GM23338 (cell line): ENCODE measurements around the gene TMCC1. TPM values are rescaled to one million over a fixed set of nuclear protein-coding genes. Genes with fewer than 3 reads are reported as not detected.

Experiments
- ATAC-seq: fragments of 200-7000 bp; cut with Tn5 transposase; 3 replicates; pipeline ENCODE4 v1.9.1; 2020
- DNase-seq: peaks from one replicate; pipeline ENCODE4 v3.0.0-alpha.2; 2015; ENCODE audit warnings: low spot score
- H2AFZ ChIP-seq: fragments of 200-600 bp; sonication (generic); 2 replicates; pipeline ENCODE4 v1.8.0; 2016; ENCODE audit warnings: antibody characterized with exemption, mild to moderate bottlenecking, moderate library complexity
- H3F3A ChIP-seq: fragments of 200-600 bp; sonication (generic); replicated peaks from 2 replicates; pipeline ENCODE4 v1.8.0; 2017; ENCODE audit warnings: antibody characterized with exemption, mixed run types, low read depth
- H3K27ac ChIP-seq: fragments of 200-600 bp; sonication (generic); 2 replicates; pipeline ENCODE4 v1.6.1; 2016; ENCODE audit warnings: low read depth
- H3K27me3 ChIP-seq: fragments of 200-600 bp; sonication (generic); 2 replicates; pipeline ENCODE4 v1.8.0; 2016; ENCODE audit warnings: mild to moderate bottlenecking, mixed run types, moderate library complexity; ENCODE audit not compliant: insufficient read depth
- H3K36me3 ChIP-seq: fragments of 200-600 bp; sonication (generic); 2 replicates; pipeline ENCODE4 v1.8.0; 2016; ENCODE audit warnings: mild to moderate bottlenecking; ENCODE audit not compliant: insufficient read depth
- H3K4me1 ChIP-seq: fragments of 200-600 bp; sonication (generic); 2 replicates; pipeline ENCODE4 v1.8.0; 2016; ENCODE audit warnings: mild to moderate bottlenecking, moderate library complexity; ENCODE audit not compliant: insufficient read depth
- H3K4me2 ChIP-seq: fragments of 200-600 bp; sonication (generic); 2 replicates; pipeline ENCODE4 v1.7.1; 2017; ENCODE audit warnings: mixed run types
- H3K4me3 ChIP-seq: fragments of 200-600 bp; sonication (generic); 2 replicates; pipeline ENCODE4 v1.6.1; 2016; ENCODE audit warnings: mixed run types
- H3K79me2 ChIP-seq: fragments of 200-600 bp; sonication (generic); replicated peaks from 2 replicates; pipeline ENCODE4 v1.8.0; 2017; ENCODE audit warnings: mild to moderate bottlenecking; ENCODE audit not compliant: insufficient read depth
- H3K9me2 ChIP-seq: fragments of 200-600 bp; sonication (generic); 2 replicates; pipeline ENCODE4 v1.8.0; 2017; ENCODE audit not compliant: insufficient read depth
- H4K20me1 ChIP-seq: fragments of 200-600 bp; sonication (generic); replicated peaks from 2 replicates; pipeline ENCODE4 v1.8.0; 2017; ENCODE audit warnings: mild to moderate bottlenecking; ENCODE audit not compliant: insufficient read depth
- H3K27ac Mint-ChIP-seq: 2 replicates; pipeline ENCODE4 v1.8.0; 2020; ENCODE audit warnings: inconsistent platforms, mild to moderate bottlenecking, moderate library complexity, mixed read lengths
- H3K27me3 Mint-ChIP-seq: 3 replicates; pipeline ENCODE4 v1.8.0; 2022; ENCODE audit warnings: low read depth, mild to moderate bottlenecking, moderate library complexity, mixed read lengths, inconsistent platforms; ENCODE audit not compliant: insufficient read depth, poor library complexity
- H3K36me3 Mint-ChIP-seq: 3 replicates; pipeline ENCODE4 v1.8.0; 2021; ENCODE audit warnings: low read depth, mild to moderate bottlenecking, inconsistent platforms, moderate library complexity, mixed read lengths
- H3K4me1 Mint-ChIP-seq: 3 replicates; pipeline ENCODE4 v1.8.0; 2020; ENCODE audit warnings: mild to moderate bottlenecking, inconsistent platforms, mixed read lengths
- H3K4me3 Mint-ChIP-seq: 3 replicates; pipeline ENCODE4 v1.8.0; 2021; ENCODE audit warnings: moderate library complexity, mild to moderate bottlenecking, inconsistent platforms, mixed read lengths
- H3K9me3 Mint-ChIP-seq: 3 replicates; pipeline ENCODE4 v1.8.0; 2020; ENCODE audit warnings: moderate library complexity, mild to moderate bottlenecking, inconsistent platforms, mixed read lengths
- EZH2 ChIP-seq: fragments of 200-600 bp; sonication (generic); IDR thresholded peaks from one replicate; pipeline ENCODE4 v1.8.0; 2017; ENCODE audit warnings: antibody characterized with exemption, mild to moderate bottlenecking, low read depth; ENCODE audit not compliant: unreplicated experiment
- EZH2phosphoT487 ChIP-seq: fragments of 200-600 bp; sonication (generic); IDR thresholded peaks from one replicate; pipeline ENCODE4 v1.8.1; 2018; ENCODE audit warnings: antibody characterized with exemption; ENCODE audit not compliant: unreplicated experiment
- POLR2AphosphoS5 ChIP-seq: IDR thresholded peaks from 2 replicates; pipeline ENCODE4 v1.6.1; 2016; ENCODE audit warnings: antibody characterized with exemption, low read depth
- polyA plus RNA-seq: library from polyadenylated mRNA; unstranded; fragments of >200 nt; fragmentation: Nextera tagmentation; extraction: Ambion mirVana; gene quantifications from 2 replicates; pipeline ENCODE4 v1.2.1, GENCODE V29; 2016
- total RNA-seq: library from RNA; depleted of rRNA; stranded (reverse); fragments of >200 nt; shearing (Covaris generic); gene quantifications from 2 replicates; pipeline ENCODE4 v1.2.3, GENCODE V29; 2014
- TF ChIP-seq, protein P1 (sequence below): IDR thresholded peaks from 2 replicates; pipeline ENCODE4 v1.6.1; 2016; ENCODE audit warnings: antibody characterized with exemption
- TF ChIP-seq, protein P2 (sequence below), 2 experiments: fragments of 200-600 bp in 1 of 2; sonication (generic) in 1 of 2; conservative IDR thresholded peaks; 2 replicates each; pipeline versions ENCODE4 v1.5.1 to v1.6.1; 2016 to 2017; ENCODE audit warnings: antibody characterized with exemption in 2 of 2, low read depth in 2 of 2, mild to moderate bottlenecking in 2 of 2, moderate library complexity in 1 of 2
- TF ChIP-seq, protein P3 (sequence below): fragments of 250-450 bp; sonication (Bioruptor Pico); IDR thresholded peaks from 2 replicates; pipeline ENCODE4 v1.5.0; 2020; ENCODE audit warnings: mild to moderate bottlenecking, moderate library complexity

TMCC1 gene
- total and polyA plus RNA-seq, 2 experiments from 2014 or later: 8.2 to 18.4 TPM

DNA sequence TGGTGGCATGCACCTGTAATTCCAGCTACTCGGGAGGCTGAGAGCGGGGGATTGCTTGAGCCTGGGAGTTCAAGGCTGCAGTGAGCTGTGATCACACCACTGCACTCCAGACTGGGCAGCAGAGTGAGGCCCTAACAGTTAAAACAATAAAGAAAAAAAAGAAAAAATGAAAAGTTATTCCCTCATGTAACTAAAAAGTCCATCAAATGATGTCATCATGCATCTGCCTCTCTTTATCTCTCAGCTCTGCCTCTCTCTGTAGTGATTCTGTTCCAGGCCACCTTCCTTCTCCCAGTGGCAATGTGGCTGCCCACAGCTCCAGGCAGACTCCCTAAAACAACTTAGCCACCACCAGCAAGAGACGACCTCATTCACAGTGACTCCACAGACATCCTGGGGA is 49.5 kb upstream of the TMCC1 start:
- Histone ChIP-seq H4K20me1 (no peaks in the 10 kb centered on the region), H3K9me2 (no peaks in the 10 kb centered on the region), H3K4me1 (no peaks in the 10 kb centered on the region), H3F3A (no peaks in the 10 kb centered on the region), H3K79me2 (no peaks in the 10 kb centered on the region), H3K4me3 (no peak overlapping the region), H3K4me2 (no peak overlapping the region), H3K27me3 (no peaks in the 10 kb centered on the region; the same call in 1 of the 2 replicates), H2AFZ (no peak overlapping the region), H3K27ac (no peak overlapping the region), H3K36me3 (no peaks in the 10 kb centered on the region)
- no peak for ATAC-seq
- Mint-ChIP-seq H3K27ac (no peak overlapping the region), H3K4me3 (no peak overlapping the region), H3K36me3 (no peaks in the 10 kb centered on the region), H3K4me1 (peaks cover 3% of the 10 kb centered on the region; the same call in 1 of the 3 replicates), H3K27me3 (peaks cover 7% of the 10 kb centered on the region), H3K9me3 (peaks cover 3% of the 10 kb centered on the region; the same call in 2 of the 3 replicates)
- TF ChIP-seq EZH2 (no peak), POLR2AphosphoS5 (no peak), EZH2phosphoT487 (no peak)
- TF ChIP-seq, protein P1, sequence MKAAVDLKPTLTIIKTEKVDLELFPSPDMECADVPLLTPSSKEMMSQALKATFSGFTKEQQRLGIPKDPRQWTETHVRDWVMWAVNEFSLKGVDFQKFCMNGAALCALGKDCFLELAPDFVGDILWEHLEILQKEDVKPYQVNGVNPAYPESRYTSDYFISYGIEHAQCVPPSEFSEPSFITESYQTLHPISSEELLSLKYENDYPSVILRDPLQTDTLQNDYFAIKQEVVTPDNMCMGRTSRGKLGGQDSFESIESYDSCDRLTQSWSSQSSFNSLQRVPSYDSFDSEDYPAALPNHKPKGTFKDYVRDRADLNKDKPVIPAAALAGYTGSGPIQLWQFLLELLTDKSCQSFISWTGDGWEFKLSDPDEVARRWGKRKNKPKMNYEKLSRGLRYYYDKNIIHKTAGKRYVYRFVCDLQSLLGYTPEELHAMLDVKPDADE: no peak
- DNase-seq: no peak

DNA sequence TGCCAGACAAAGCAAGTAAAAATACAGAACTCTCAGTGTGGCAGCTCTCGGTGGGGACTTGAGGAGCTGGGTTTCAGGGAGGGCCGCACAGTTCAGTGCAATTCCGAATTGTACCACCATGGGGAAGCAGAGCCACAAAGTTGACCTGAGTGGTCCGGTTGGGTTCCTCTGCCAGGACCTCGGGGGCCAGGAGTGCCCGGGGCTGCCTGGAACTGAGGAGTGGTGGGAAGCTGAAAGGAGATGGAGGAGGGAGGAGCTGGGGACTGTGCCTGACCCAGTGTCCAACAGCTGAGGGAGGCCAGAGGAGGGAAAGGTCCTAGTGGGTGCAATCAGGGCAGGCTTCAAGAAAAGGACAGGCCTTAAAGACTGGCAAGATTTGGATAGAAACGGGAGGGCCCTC is 48.8 kb upstream of the TMCC1 start:
- H3K4me3 ChIP-seq: no peak overlapping the region
- H3K4me1 Mint-ChIP-seq: peaks cover 8% of the 10 kb centered on the region; the same call in 2 of the 3 replicates
- no peak overlapping the region for H3K27ac Mint-ChIP-seq
- no peaks in the 10 kb centered on the region for H3F3A ChIP-seq
- no peak overlapping the region for H3K27ac ChIP-seq
- no peaks in the 10 kb centered on the region for H3K36me3 ChIP-seq
- no peaks in the 10 kb centered on the region for H3K36me3 Mint-ChIP-seq
- H3K9me3 Mint-ChIP-seq: no peaks in the 10 kb centered on the region; the same call in 2 of the 3 replicates
- H4K20me1 ChIP-seq: no peaks in the 10 kb centered on the region
- no peaks in the 10 kb centered on the region; the same call in 1 of the 2 replicates for H3K27me3 ChIP-seq
- ATAC-seq (peak; percentile 96), DNase-seq (peak; percentile 93)
- H3K4me3 Mint-ChIP-seq: no peak overlapping the region
- peaks cover 6% of the 10 kb centered on the region for H3K27me3 Mint-ChIP-seq
- 0 out of 2 replicates have a peak, but pooled peaks cover 2% of the 10 kb centered on the region for H3K4me1 ChIP-seq
- no peak overlapping the region for H3K4me2 ChIP-seq
- no peaks in the 10 kb centered on the region for H3K9me2 ChIP-seq
- no peaks in the 10 kb centered on the region for H3K79me2 ChIP-seq
- H2AFZ ChIP-seq: no peak overlapping the region
- TF ChIP-seq, protein P2, sequence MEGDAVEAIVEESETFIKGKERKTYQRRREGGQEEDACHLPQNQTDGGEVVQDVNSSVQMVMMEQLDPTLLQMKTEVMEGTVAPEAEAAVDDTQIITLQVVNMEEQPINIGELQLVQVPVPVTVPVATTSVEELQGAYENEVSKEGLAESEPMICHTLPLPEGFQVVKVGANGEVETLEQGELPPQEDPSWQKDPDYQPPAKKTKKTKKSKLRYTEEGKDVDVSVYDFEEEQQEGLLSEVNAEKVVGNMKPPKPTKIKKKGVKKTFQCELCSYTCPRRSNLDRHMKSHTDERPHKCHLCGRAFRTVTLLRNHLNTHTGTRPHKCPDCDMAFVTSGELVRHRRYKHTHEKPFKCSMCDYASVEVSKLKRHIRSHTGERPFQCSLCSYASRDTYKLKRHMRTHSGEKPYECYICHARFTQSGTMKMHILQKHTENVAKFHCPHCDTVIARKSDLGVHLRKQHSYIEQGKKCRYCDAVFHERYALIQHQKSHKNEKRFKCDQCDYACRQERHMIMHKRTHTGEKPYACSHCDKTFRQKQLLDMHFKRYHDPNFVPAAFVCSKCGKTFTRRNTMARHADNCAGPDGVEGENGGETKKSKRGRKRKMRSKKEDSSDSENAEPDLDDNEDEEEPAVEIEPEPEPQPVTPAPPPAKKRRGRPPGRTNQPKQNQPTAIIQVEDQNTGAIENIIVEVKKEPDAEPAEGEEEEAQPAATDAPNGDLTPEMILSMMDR (conservative IDR thresholded peaks at IDR 0.05; ENCODE audit: low read depth in 2 of 2): peak; percentile 81 to 96
- TF ChIP-seq, protein P3, sequence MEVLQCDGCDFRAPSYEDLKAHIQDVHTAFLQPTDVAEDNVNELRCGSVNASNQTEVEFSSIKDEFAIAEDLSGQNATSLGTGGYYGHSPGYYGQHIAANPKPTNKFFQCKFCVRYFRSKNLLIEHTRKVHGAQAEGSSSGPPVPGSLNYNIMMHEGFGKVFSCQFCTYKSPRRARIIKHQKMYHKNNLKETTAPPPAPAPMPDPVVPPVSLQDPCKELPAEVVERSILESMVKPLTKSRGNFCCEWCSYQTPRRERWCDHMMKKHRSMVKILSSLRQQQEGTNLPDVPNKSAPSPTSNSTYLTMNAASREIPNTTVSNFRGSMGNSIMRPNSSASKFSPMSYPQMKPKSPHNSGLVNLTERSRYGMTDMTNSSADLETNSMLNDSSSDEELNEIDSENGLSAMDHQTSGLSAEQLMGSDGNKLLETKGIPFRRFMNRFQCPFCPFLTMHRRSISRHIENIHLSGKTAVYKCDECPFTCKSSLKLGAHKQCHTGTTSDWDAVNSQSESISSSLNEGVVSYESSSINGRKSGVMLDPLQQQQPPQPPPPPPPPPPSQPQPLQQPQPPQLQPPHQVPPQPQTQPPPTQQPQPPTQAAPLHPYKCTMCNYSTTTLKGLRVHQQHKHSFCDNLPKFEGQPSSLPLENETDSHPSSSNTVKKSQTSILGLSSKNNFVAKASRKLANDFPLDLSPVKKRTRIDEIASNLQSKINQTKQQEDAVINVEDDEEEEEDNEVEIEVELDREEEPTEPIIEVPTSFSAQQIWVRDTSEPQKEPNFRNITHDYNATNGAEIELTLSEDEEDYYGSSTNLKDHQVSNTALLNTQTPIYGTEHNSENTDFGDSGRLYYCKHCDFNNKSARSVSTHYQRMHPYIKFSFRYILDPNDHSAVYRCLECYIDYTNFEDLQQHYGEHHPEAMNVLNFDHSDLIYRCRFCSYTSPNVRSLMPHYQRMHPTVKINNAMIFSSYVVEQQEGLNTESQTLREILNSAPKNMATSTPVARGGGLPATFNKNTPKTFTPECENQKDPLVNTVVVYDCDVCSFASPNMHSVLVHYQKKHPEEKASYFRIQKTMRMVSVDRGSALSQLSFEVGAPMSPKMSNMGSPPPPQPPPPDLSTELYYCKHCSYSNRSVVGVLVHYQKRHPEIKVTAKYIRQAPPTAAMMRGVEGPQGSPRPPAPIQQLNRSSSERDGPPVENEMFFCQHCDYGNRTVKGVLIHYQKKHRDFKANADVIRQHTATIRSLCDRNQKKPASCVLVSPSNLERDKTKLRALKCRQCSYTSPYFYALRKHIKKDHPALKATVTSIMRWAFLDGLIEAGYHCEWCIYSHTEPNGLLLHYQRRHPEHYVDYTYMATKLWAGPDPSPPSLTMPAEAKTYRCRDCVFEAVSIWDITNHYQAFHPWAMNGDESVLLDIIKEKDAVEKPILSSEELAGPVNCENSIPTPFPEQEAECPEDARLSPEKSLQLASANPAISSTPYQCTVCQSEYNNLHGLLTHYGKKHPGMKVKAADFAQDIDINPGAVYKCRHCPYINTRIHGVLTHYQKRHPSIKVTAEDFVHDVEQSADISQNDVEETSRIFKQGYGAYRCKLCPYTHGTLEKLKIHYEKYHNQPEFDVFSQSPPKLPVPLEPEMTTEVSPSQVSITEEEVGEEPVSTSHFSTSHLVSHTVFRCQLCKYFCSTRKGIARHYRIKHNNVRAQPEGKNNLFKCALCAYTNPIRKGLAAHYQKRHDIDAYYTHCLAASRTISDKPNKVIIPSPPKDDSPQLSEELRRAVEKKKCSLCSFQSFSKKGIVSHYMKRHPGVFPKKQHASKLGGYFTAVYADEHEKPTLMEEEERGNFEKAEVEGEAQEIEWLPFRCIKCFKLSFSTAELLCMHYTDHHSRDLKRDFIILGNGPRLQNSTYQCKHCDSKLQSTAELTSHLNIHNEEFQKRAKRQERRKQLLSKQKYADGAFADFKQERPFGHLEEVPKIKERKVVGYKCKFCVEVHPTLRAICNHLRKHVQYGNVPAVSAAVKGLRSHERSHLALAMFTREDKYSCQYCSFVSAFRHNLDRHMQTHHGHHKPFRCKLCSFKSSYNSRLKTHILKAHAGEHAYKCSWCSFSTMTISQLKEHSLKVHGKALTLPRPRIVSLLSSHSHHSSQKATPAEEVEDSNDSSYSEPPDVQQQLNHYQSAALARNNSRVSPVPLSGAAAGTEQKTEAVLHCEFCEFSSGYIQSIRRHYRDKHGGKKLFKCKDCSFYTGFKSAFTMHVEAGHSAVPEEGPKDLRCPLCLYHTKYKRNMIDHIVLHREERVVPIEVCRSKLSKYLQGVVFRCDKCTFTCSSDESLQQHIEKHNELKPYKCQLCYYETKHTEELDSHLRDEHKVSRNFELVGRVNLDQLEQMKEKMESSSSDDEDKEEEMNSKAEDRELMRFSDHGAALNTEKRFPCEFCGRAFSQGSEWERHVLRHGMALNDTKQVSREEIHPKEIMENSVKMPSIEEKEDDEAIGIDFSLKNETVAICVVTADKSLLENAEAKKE (CRISPR knock-in tag): no peak
